Measurements from ENCODE around the gene ESR1.

ESR1 gene

GRCh38 chr6:151804585-151805285 is 2.7 kb upstream of the ESR1 start:
- TF ChIP-seq CTCF (conservative IDR thresholded peaks at IDR 0.05): no peak
- H3K27ac ChIP-seq: no peak overlapping the region

GRCh38 chr6:151805286-151805840 is 2.1 kb upstream of the ESR1 start:
- TF ChIP-seq CTCF (conservative IDR thresholded peaks at IDR 0.05): no peak
- H3K27ac ChIP-seq: no peak overlapping the region

- no peak for TF ChIP-seq CTCF (conservative IDR thresholded peaks at IDR 0.05)
- no peak overlapping the region for H3K27ac ChIP-seq
Observed at GRCh38 chr6:151806757-151807512, 547 bp upstream of the ESR1 start.

GRCh38 chr6:151808371-151809241 is 1.1 kb downstream of the ESR1 start:
- no peak for TF ChIP-seq CTCF (conservative IDR thresholded peaks at IDR 0.05)
- H3K27ac ChIP-seq: no peak overlapping the region

GRCh38 chr6:151811081-151811480 is 3.6 kb downstream of the ESR1 start:
- no peak for TF ChIP-seq CTCF (conservative IDR thresholded peaks at IDR 0.05)
- H3K27ac ChIP-seq: no peak overlapping the region

- H3K27ac ChIP-seq: no peak overlapping the region
- no peak for TF ChIP-seq CTCF (conservative IDR thresholded peaks at IDR 0.05)
Observed at GRCh38 chr6:151813858-151814257, 6.4 kb downstream of the ESR1 start.

GRCh38 chr6:151814614-151815013 is 7.1 kb downstream of the ESR1 start:
- no peak overlapping the region for H3K27ac ChIP-seq
- TF ChIP-seq CTCF (conservative IDR thresholded peaks at IDR 0.05): no peak

Measured in VCaP (cell line).